Testis (tissue), 3 donors: ENCODE data around the gene GRM3. TPM values are rescaled to one million over a fixed set of nuclear protein-coding genes. Genes with fewer than 3 reads are reported as not detected.

Source experiments
- DNase-seq: peaks from one replicate; pipeline ENCODE4 v3.0.0-alpha.2; 2019
- H3K27ac ChIP-seq, 2 donors: fragments of 200-600 bp; sonication (generic); one replicate each; pipeline ENCODE4 v1.5.1; 2019
- H3K27me3 ChIP-seq: fragments of 200-600 bp; sonication (generic); one replicate; pipeline ENCODE4 v1.5.1; 2019
- H3K36me3 ChIP-seq: fragments of 200-600 bp; sonication (generic); one replicate; pipeline ENCODE4 v1.5.1; 2017; ENCODE audit warnings: low read depth; ENCODE audit errors: missing control alignments
- H3K4me1 ChIP-seq: fragments of 200-600 bp; sonication (generic); one replicate; pipeline ENCODE4 v1.5.1; 2019
- H3K4me3 ChIP-seq, 2 donors: fragments of 200-600 bp; sonication (generic); one replicate each; pipeline ENCODE4 v1.5.1; 2017 to 2019
- H3K9me3 ChIP-seq: fragments of 200-600 bp; sonication (generic); one replicate; pipeline ENCODE4 v1.5.1; 2017
- CTCF ChIP-seq, 3 experiments: fragments of 450-650 bp in 2 of 3; fragments of 200-600 bp in 1 of 3; sonication (generic) in 1 of 3; IDR thresholded peaks; one replicate each; pipeline ENCODE4 v1.5.1; 2016 to 2019; ENCODE audit warnings: antibody characterized with exemption in 3 of 3, mild to moderate bottlenecking in 2 of 3, moderate library complexity in 1 of 3
- POLR2A ChIP-seq: fragments of 450-650 bp; IDR thresholded peaks from one replicate; pipeline ENCODE4 v1.6.1; 2017; ENCODE audit warnings: antibody characterized with exemption, mild to moderate bottlenecking, moderate library complexity
- WGBS, 2 donors: methylation state at CpG; one replicate each; pipeline ENCODE4 v1.1.5; 2018; 5-methylcytosine and 5-hydroxymethylcytosine counted together
- intact Hi-C: fragments of 100-400 bp; cut with DNase I; formaldehyde crosslinking; loops from one replicate; pipeline ENCODE4 v1.15.1; 2023; ENCODE audit warnings: low total_unique reads
- polyA plus RNA-seq: library from polyadenylated mRNA; stranded (reverse); fragments of 350-450 nt; fragmentation: Illumina TruSeq; extraction: RNeasy Lipid Tissue Mini Kit (QIAGEN cat#74804); gene quantifications from one replicate; pipeline ENCODE4 v1.2.3, GENCODE V29; 2014; ENCODE audit warnings: low read depth, low replicate concordance; ENCODE audit not compliant: insufficient read depth
- total RNA-seq, 2 donors: library from RNA; depleted of rRNA; stranded (reverse); fragments of >200 nt; gene quantifications; one replicate each; pipeline ENCODE4 v1.2.3, GENCODE V29; 2016

The GRM3 gene
- total and polyA plus RNA-seq, 3 donors from 2014 or later: 0.12 to 0.47 (median 0.29) TPM

DNA sequence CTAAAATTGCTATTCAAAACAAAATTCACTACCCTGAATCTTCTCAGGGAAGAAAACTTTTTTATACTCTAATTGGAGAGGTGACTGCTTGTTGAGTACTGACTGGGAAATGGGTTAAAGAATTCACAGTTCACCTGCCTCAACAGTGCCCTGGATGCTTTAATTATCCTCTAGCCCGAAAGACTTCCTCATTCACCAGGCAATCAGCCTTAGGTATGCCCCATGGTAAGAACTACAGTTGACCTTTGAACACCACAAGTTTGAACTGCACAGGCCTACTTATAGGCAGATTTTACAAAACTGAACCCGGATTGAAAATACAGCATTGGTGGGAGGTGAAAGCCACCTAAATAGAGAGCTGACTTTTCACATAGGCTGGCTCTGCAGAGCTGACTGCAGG lies 240.4 kb downstream of the GRM3 start:
- no peaks in the 10 kb centered on the region for H3K4me1 ChIP-seq
- DNase-seq: no peak
- no peaks in the 10 kb centered on the region for H3K36me3 ChIP-seq
- TF ChIP-seq POLR2A (no peak), CTCF (IDR thresholded peaks at IDR 0.05) (no peak)
- H3K27ac ChIP-seq: no peak overlapping the region
- H3K4me3 ChIP-seq: no peak overlapping the region
- H3K9me3 ChIP-seq: no peaks in the 10 kb centered on the region
- H3K27me3 ChIP-seq: no peaks in the 10 kb centered on the region
- 89 to 95% methylated on average over 2 of the region's 2 CpGs for WGBS, 2 donors
- intact Hi-C loops: no loop called here

GRCh38 chr7:86889501-86889900 lies 245.8 kb downstream of the GRM3 start:
- Histone ChIP-seq H3K9me3 (no peaks in the 10 kb centered on the region), H3K36me3 (no peaks in the 10 kb centered on the region), H3K27me3 (no peaks in the 10 kb centered on the region), H3K4me1 (no peaks in the 10 kb centered on the region), H3K4me3 (no peak overlapping the region), H3K27ac (no peak overlapping the region)
- intact Hi-C loops: no loop called here
- DNase-seq: no peak
- WGBS, 2 donors: 88 to 93% methylated on average over 3 of the region's 3 CpGs
- no peak for TF ChIP-seq CTCF (IDR thresholded peaks at IDR 0.05)

DNA sequence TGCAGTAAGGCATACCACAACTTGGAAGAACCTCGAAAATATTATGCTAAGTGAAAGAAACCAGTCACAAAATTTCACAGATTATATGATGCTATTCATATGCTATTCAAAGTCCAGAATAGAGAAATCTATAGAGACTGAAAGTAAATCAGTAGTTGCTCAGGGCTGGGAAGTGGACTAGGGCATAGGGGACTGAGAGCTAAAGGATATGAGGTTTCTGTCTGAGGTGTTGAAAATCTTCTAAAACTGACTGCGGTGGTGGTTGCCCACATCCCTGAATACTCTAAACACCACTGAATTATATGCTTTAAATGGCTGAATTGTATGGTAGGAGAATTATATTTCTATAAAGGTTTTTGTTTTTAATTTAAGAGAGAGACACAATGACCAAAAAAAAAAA lies 254.5 kb downstream of the GRM3 start:
- no peaks in the 10 kb centered on the region for H3K9me3 ChIP-seq
- no peaks in the 10 kb centered on the region for H3K36me3 ChIP-seq
- no peaks in the 10 kb centered on the region for H3K4me1 ChIP-seq
- no peaks in the 10 kb centered on the region for H3K27me3 ChIP-seq
- TF ChIP-seq POLR2A (no peak), CTCF (IDR thresholded peaks at IDR 0.05) (no peak)
- WGBS, 2 donors: 88 to 95% methylated on average over 2 of the region's 2 CpGs
- no peak overlapping the region for H3K4me3 ChIP-seq
- no peak overlapping the region for H3K27ac ChIP-seq
- intact Hi-C loops: no loop called here
- DNase-seq: no peak

DNA sequence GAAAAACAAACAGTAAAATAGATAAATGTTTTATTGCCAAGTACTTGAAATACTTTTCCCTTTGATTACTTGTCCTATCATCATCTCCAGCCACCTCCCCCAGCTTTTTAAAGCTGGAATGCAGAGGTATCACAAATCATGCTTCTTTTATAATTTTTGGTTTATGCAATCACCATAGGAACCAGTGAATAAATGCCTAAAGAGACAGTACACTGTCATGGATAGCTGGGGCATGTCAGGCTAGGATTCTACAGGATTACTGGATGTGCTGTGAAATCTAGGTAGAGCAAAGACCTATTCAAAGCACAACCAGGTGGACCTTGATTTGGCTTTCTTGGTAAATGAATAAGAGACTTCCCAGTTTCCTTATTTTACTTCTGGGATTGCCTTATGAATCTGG lies 257.2 kb downstream of the GRM3 start:
- no peaks in the 10 kb centered on the region for H3K27me3 ChIP-seq
- H3K9me3 ChIP-seq: no peaks in the 10 kb centered on the region
- TF ChIP-seq POLR2A (no peak), CTCF (IDR thresholded peaks at IDR 0.05) (no peak)
- intact Hi-C loops: loop anchor here (10.0 kb wide), 1 partner anchor 1006 kb away; no protein-coding TSS in a partner anchor
- H3K36me3 ChIP-seq: no peaks in the 10 kb centered on the region
- H3K4me1 ChIP-seq: no peaks in the 10 kb centered on the region
- no peak overlapping the region for H3K4me3 ChIP-seq
- H3K27ac ChIP-seq: no peak overlapping the region
- DNase-seq: no peak

GRCh38 chr7:86904949-86905834 lies 261.5 kb downstream of the GRM3 start:
- TF ChIP-seq CTCF (IDR thresholded peaks at IDR 0.05) (peak; percentile 30 to 53 (median 40)), POLR2A (no peak)
- no peak overlapping the region for H3K27ac ChIP-seq
- H3K4me3 ChIP-seq: no peak overlapping the region
- no peaks in the 10 kb centered on the region for H3K27me3 ChIP-seq
- no peaks in the 10 kb centered on the region for H3K36me3 ChIP-seq
- no peaks in the 10 kb centered on the region for H3K4me1 ChIP-seq
- WGBS, 2 donors: 35 to 37% methylated on average over 3 of the region's 3 CpGs
- peak; percentile 46 for DNase-seq
- H3K9me3 ChIP-seq: no peaks in the 10 kb centered on the region
- intact Hi-C loops: loop anchor here (10.0 kb wide), 1 partner anchor 1010 kb away; no protein-coding TSS in a partner anchor
